Germinal center (tissue), 1 donor: ENCODE data around the gene CCDC127.
"Not testable (repeated sequence)": the region's sequence is repeated elsewhere in the genome, so short reads cannot be mapped to it uniquely, and the experiment has no call there.

Experiments
- DNase-seq: peaks from one replicate; pipeline ENCODE4 v3.0.0; 2012; ENCODE audit warnings: mixed read lengths, low spot score

CCDC127 gene

GRCh38 chr5:234450-234849 lies 16.5 kb upstream of the CCDC127 start:
- no peak for DNase-seq

- DNase-seq: not testable (repeated sequence)
These were observed 15.5 kb upstream of the CCDC127 start for GRCh38 chr5:233426-233825.

- no peak for DNase-seq
These were observed 13.7 kb upstream of the CCDC127 start for GRCh38 chr5:231661-232060.

GRCh38 chr5:230711-231110 lies 12.8 kb upstream of the CCDC127 start:
- DNase-seq: no peak

GRCh38 chr5:228886-229285 lies 10.9 kb upstream of the CCDC127 start:
- no peak for DNase-seq

GRCh38 chr5:227375-227774 lies 9.4 kb upstream of the CCDC127 start:
- DNase-seq: not testable (repeated sequence)

- no peak for DNase-seq
These were observed 7.4 kb upstream of the CCDC127 start for GRCh38 chr5:225334-225733.

GRCh38 chr5:223791-224190 lies 5.8 kb upstream of the CCDC127 start:
- no peak for DNase-seq

- DNase-seq: not testable (repeated sequence)
These were observed 5.2 kb upstream of the CCDC127 start for GRCh38 chr5:222951-223715.

- no peak for DNase-seq
These were observed 2.0 kb upstream of the CCDC127 start for GRCh38 chr5:219991-220390.

- DNase-seq: no peak
These were observed 1.5 kb upstream of the CCDC127 start for GRCh38 chr5:219460-219863.

- no peak for DNase-seq
These were observed 721 bp upstream of the CCDC127 start for GRCh38 chr5:218457-219291.

GRCh38 chr5:216076-216475 lies 1.9 kb downstream of the CCDC127 start:
- DNase-seq: not testable (repeated sequence)

- DNase-seq: not testable (repeated sequence)
These were observed 2.7 kb downstream of the CCDC127 start for GRCh38 chr5:215256-215655.

GRCh38 chr5:213803-214395 lies 4.1 kb downstream of the CCDC127 start:
- DNase-seq: no peak

GRCh38 chr5:208449-209114 lies 9.4 kb downstream of the CCDC127 start:
- DNase-seq: peak; percentile 1

GRCh38 chr5:207599-207998 lies 10.4 kb downstream of the CCDC127 start:
- DNase-seq: peak; percentile 0

- peak; percentile 1 for DNase-seq
These were observed 10.9 kb downstream of the CCDC127 start for GRCh38 chr5:206927-207536.

- no peak for DNase-seq
These were observed 11.5 kb downstream of the CCDC127 start for GRCh38 chr5:206406-206805.

GRCh38 chr5:204966-205670 lies 12.8 kb downstream of the CCDC127 start:
- no peak for DNase-seq

GRCh38 chr5:204462-204861 lies 13.5 kb downstream of the CCDC127 start:
- no peak for DNase-seq
